ENCODE measurements around the gene SRF. TPM values are rescaled to one million over a fixed set of nuclear protein-coding genes. Genes with fewer than 3 reads are reported as not detected.

Gene SRF
- total RNA-seq, 1 experiment from 2014 or later = 35.0 TPM

- no peak for DNase-seq
- TF ChIP-seq EZH2 (IDR thresholded peaks at IDR 0.05; ENCODE audit: low read length, unreplicated experiment) (no peak), CTCF (conservative IDR thresholded peaks at IDR 0.05; ENCODE audit: low read depth, low read length) (no peak), EZH2phosphoT487 (IDR thresholded peaks at IDR 0.05; ENCODE audit: borderline replicate concordance, low read length) (no peak)
- Histone ChIP-seq H3K79me2 (ENCODE audit: low read length) (no peaks in the 10 kb centered on the region), H3K4me1 (ENCODE audit: insufficient read depth, low read length) (no peaks in the 10 kb centered on the region), H4K20me1 (ENCODE audit: low read length) (no peaks in the 10 kb centered on the region), H3K4me2 (ENCODE audit: low read length) (no peak overlapping the region), H3K9ac (ENCODE audit: low read length) (no peak overlapping the region), H3K27ac (ENCODE audit: low read length) (no peak overlapping the region), H3K4me3 (ENCODE audit: low read length) (no peak overlapping the region), H3K9me3 (ENCODE audit: low read length) (no peaks in the 10 kb centered on the region), H3K27me3 (ENCODE audit: low read length) (no peaks in the 10 kb centered on the region), H3F3A (ENCODE audit: low read length, unreplicated experiment) (no peaks in the 10 kb centered on the region), H3K36me3 (ENCODE audit: low read depth, low read length) (peaks cover 3% of the 10 kb centered on the region), H2AFZ (ENCODE audit: low read length) (no peak overlapping the region), H3K9me2 (replicated peaks; ENCODE audit: low read length) (no peaks in the 10 kb centered on the region)
- no peak for ATAC-seq
- intact Hi-C loops (cut with micrococcal nuclease) = no loop called here
- ChIA-PET POLR2A (ENCODE audit: unreplicated experiment) (no interaction called here), CTCF (no interaction called here)
- BruUV-seq (replicated peaks) = no TSS peak
These were observed 25.3 kb downstream of the SRF start for GRCh38 chr6:43196337-43196736.

GRCh38 chr6:43199912-43200311 lies 28.8 kb downstream of the SRF start:
- DNase-seq (no peak), ATAC-seq (no peak)
- no peak for TF ChIP-seq CTCF (conservative IDR thresholded peaks at IDR 0.05; ENCODE audit: low read depth, low read length)
- no peak for TF ChIP-seq EZH2phosphoT487 (IDR thresholded peaks at IDR 0.05; ENCODE audit: borderline replicate concordance, low read length)
- TF ChIP-seq EZH2 (IDR thresholded peaks at IDR 0.05; ENCODE audit: low read length, unreplicated experiment) = no peak
- intact Hi-C loops (cut with micrococcal nuclease) = no loop called here
- H3K79me2 ChIP-seq (ENCODE audit: low read length) = no peaks in the 10 kb centered on the region
- H3F3A ChIP-seq (ENCODE audit: low read length, unreplicated experiment) = no peaks in the 10 kb centered on the region
- BruUV-seq (replicated peaks) = no TSS peak
- no peaks in the 10 kb centered on the region for H3K27me3 ChIP-seq (ENCODE audit: low read length)
- no peak overlapping the region for H2AFZ ChIP-seq (ENCODE audit: low read length)
- H3K36me3 ChIP-seq (ENCODE audit: low read depth, low read length) = peaks cover 3% of the 10 kb centered on the region
- H3K27ac ChIP-seq (ENCODE audit: low read length) = no peak overlapping the region
- H3K4me1 ChIP-seq (ENCODE audit: insufficient read depth, low read length) = no peaks in the 10 kb centered on the region
- CTCF ChIA-PET = no interaction called here
- H3K4me2 ChIP-seq (ENCODE audit: low read length) = no peak overlapping the region
- no peak overlapping the region for H3K9ac ChIP-seq (ENCODE audit: low read length)
- POLR2A ChIA-PET (ENCODE audit: unreplicated experiment) = no interaction called here
- H3K9me2 ChIP-seq (replicated peaks; ENCODE audit: low read length) = no peaks in the 10 kb centered on the region
- H4K20me1 ChIP-seq (ENCODE audit: low read length) = no peaks in the 10 kb centered on the region
- H3K9me3 ChIP-seq (ENCODE audit: low read length) = no peaks in the 10 kb centered on the region
- no peak overlapping the region for H3K4me3 ChIP-seq (ENCODE audit: low read length)

- ChIA-PET POLR2A (ENCODE audit: unreplicated experiment) (no interaction called here), CTCF (no interaction called here)
- no peaks in the 10 kb centered on the region for H4K20me1 ChIP-seq (ENCODE audit: low read length)
- H3K9ac ChIP-seq (ENCODE audit: low read length) = no peak overlapping the region
- H3K9me3 ChIP-seq (ENCODE audit: low read length) = no peaks in the 10 kb centered on the region
- no TSS peak for BruUV-seq (replicated peaks)
- DNase-seq = no peak
- H3K4me2 ChIP-seq (ENCODE audit: low read length) = no peak overlapping the region
- H3K9me2 ChIP-seq (replicated peaks; ENCODE audit: low read length) = no peaks in the 10 kb centered on the region
- no peaks in the 10 kb centered on the region for H3K79me2 ChIP-seq (ENCODE audit: low read length)
- intact Hi-C loops (cut with micrococcal nuclease) = no loop called here
- H3K27ac ChIP-seq (ENCODE audit: low read length) = no peak overlapping the region
- H2AFZ ChIP-seq (ENCODE audit: low read length) = no peak overlapping the region
- H3K36me3 ChIP-seq (ENCODE audit: low read depth, low read length) = peaks cover 3% of the 10 kb centered on the region
- no peaks in the 10 kb centered on the region for H3K27me3 ChIP-seq (ENCODE audit: low read length)
- ATAC-seq = no peak
- TF ChIP-seq EZH2 (IDR thresholded peaks at IDR 0.05; ENCODE audit: low read length, unreplicated experiment) = no peak
- TF ChIP-seq CTCF (conservative IDR thresholded peaks at IDR 0.05; ENCODE audit: low read depth, low read length) = no peak
- TF ChIP-seq EZH2phosphoT487 (IDR thresholded peaks at IDR 0.05; ENCODE audit: borderline replicate concordance, low read length) = no peak
- no peaks in the 10 kb centered on the region for H3F3A ChIP-seq (ENCODE audit: low read length, unreplicated experiment)
- H3K4me3 ChIP-seq (ENCODE audit: low read length) = no peak overlapping the region
- no peaks in the 10 kb centered on the region for H3K4me1 ChIP-seq (ENCODE audit: insufficient read depth, low read length)
These were observed 29.5 kb downstream of the SRF start for GRCh38 chr6:43200541-43200940.

Data from PC-3 (cell line).